GM19372 (cell line): Measurements from ENCODE around the gene SERPINB12.
A peak's percentile ranks its signal among the peaks of the same experiment; 100 is the strongest.

Experiments used
- ATAC-seq: cut with Tn5 transposase; IDR thresholded peaks from one replicate; pipeline ENCODE4 v1.9.1; 2021; ENCODE audit warnings: mild to moderate bottlenecking, low read depth, moderate library complexity; ENCODE audit not compliant: unreplicated experiment

Gene SERPINB12

DNA sequence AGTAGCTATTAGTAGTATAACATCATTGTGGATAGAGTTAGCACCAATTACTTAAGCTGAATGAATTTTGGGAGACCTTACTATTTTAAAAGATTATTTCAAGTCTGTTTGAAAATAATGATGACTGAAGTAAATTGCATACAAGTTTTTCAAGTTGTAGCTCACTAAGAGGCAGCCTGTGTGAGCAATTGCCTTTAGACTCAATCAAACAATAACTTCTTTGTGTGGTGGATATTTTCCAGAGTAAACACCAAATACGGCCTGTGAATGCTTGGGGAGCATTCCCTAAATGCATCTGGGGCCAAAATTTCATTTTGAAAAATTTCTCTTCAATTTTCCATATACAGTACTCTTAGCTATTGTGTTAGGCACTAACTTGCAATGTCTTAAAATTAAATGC is 7.9 kb downstream of the SERPINB12 start:
- no peak for ATAC-seq

DNA sequence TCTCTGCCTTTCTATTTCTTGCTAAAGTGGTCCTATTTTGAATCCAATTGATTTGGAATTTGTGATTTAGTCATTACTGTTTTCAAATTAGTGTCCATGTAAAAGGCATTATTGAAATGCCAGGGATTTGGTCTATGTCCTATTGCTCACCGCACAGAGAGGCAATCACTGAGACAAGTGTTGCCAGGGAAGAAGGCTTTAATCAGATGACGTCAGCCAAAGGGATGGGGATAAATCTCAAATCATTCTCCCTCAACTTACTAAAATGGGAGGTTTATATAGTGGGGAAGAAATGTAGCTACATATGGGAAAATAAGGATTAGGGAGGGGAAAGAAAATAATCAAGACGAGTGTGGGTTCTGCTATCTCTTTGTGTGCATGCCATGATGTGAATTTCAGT is 9.6 kb downstream of the SERPINB12 start:
- ATAC-seq = no peak

DNA sequence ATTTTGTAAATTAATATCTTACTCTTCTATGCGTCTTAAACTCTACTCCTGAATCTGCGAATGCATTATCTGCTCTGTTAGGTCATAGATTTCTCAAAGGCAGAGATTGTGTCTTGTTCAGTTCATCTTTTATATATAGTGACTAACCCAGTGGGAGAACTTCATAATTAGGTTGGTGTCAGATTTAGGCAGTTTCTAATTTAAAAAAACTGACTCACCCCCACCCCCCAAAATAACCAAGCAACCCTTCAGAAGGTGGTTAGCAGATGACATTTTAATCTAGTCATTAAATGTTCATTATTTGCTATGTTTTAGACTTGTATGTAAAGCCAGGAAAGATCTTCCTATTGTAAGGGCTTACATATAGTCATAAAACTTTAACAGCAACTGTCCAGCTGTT is 10.4 kb downstream of the SERPINB12 start:
- ATAC-seq = no peak

DNA sequence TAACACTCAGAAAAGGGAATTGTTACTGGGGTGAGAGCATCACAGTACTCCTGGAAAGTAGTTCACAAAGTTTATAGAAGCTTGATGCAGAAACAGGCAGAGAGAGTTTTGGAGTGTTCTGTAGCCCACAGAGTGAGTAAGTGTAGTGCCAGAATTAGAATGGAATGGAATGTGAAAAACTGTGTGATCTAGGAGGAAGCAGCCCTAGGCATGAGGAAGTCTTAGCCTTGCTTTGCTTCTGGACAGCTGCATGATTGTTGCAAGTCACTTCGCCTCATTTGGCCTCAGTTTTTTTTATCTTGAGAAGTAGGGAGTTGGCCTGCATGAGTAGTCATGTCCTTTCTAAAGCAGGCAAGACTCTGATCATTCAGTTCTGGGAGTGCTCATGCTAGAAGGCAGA is 10.9 kb downstream of the SERPINB12 start:
- no peak for ATAC-seq

DNA sequence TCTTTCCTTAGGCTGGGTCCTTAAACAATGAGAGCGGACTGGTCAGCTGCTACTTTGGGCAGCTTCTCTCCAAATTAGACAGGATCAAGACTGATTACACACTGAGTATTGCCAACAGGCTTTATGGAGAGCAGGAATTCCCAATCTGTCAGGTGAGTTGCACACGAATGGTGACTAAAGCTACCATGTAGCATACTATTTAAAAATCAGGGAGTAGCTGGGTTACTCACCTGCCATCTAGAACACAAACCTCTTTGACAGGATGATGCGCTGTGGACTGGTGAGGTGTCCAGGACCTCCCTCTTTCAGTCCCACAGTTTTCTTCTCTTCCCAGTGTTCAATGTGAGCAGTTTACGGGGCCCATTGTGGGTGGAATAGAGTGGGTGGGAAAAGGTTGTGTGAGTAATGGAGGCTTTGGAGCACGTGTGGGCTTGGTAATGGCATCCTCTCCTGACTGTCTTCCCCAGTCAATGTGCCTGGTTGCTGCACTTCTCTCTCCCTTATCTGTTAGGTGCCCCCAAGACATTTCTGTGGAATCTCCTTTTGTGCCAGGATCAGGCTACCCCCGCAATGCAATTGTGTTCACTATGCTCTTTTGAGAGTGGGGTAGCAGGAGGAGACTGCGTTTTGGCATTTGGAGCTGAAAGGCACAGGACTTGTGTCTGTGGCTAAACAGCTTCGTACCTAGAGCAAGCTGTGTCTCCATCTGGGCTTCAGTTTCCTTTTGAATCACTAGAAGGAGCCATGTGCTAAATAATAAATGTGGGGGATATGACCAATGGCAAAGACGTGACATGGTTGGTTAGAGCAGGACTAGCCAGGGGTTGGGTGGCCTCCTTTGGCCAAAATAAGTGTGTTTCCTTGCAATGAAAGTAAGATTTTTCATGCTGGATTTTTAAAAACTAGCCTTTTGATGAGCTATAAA is 17.7 kb downstream of the SERPINB12 start:
- no peak for ATAC-seq

DNA sequence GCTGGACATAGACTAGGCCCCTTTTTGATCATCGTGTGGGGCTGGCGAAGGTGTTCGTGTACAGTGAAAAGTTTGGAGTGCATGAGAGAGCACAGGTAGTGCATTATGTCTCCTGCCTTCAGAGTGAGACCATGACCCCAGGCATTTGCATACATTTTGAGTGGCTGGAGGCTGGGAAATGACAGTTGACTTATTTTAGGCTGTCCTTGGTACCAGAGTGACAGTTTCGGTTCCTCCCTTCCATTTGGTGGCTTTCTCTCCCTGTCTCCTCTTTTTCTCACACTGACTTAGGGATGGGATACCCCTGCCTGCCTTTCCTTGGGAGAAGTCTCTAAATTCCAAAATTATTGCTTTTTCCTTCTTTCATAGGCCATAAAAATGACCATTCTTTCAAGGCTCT is 20.1 kb downstream of the SERPINB12 start:
- ATAC-seq = peak; percentile 64

DNA sequence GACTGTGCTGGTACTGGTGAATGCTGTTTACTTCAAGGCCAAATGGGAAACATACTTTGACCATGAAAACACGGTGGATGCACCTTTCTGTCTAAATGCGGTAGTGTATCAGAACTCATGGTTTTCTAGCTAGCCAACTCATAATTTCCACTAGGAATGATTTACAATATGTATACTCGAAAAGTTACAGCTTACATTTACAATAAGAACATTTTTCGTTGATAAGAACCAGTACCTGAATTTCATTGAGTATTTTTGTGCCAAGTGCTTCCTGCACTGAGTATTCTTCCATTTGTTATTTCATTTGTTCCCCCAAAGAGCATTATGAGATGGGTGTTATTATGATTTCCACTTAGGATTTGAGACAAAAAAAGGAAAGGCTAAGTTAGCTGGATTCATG is 21.9 kb downstream of the SERPINB12 start:
- no peak for ATAC-seq

DNA sequence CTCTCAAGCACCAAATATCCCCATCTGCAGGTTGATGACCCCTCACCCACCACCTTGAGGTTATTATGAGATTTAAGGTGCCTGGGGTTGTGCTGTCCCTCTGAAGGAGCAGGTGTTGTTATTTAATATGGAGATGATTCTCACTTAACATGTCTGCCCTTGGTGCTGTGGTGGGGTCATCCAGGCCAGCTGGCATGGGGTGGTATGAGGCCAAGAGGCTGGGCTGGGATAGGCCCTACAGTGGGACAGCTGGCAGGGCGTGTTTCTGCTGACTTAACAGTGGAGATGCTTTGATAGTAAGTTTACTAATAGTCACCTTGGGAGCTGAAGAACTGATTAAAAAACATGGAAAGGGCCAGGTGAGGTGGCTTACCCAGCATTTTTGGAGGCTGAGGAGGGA is 22.4 kb downstream of the SERPINB12 start:
- ATAC-seq = no peak

DNA sequence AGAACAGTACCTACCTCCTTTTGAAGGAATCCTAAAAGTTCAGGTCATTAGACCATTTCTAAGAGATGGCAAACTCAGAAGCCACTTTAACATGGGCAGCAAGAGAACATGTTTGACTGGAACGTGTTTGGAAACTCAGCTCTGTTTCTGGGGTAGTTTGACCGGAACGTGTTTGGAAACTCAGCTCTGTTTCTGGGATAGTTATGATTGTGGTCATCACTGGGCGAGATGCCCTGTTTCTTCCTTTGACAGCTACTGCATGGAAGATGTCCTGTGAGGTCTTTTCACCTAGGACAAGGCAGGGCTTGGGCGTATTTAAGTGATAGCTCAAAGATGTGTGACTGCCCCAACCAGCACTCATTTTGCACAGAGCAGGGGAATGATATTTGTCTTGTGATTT is 25.1 kb downstream of the SERPINB12 start:
- ATAC-seq = no peak

DNA sequence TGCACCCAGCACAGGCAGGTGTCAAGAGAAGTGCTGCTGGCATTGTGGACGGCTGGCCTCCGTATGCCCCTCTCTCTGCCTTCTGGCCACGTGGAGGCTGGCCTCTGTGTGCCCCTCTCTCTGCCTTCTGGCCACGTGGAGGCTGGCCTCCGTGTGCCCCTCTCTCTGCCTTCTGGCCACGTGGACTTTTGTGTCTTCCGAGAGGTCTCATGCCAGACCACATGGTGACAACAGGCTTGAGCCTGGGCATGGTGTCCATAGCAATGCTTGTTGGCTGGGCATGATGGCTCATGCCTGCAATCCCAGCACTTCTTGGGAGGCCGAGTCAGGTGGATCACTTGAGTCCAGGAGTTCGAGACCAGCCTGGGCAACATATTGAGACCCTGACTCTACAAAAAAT is 25.7 kb downstream of the SERPINB12 start:
- no peak for ATAC-seq

DNA sequence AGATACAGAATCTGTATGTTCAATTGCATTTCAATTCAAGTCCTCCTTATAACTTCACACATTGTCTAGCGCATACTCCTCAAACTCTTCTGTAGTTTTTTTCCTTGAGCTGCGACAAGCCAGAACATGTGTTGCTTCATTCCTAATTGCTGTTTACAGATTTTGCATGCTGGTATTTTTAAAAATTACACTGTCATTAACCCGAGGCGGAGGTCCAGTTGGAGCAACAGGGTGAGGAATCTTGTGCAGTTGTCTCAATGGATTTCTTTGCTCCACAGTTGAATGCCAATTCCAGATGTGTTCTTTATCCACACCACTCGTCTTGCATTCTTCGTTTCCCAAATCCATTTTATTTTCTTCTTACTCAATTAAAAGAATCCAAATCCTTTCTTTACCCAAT is 28.6 kb downstream of the SERPINB12 start:
- no peak for ATAC-seq

DNA sequence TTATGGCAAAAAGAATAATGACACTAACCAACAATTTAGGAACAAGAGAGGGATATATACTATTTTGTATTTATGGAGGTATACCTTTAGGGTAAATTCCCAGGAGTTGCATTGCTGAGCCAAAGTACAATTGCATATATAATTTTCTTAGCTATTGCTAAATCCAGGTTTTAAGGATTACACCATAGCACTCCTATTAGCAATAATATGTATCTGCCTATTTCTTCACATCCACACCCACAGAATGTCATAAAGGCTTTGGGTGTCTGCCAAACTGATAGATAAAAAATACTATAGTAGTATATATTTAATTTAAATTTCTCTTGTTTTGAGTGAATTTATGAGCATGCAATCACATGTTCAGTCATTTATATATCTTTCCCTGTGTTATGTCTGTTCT is 33.5 kb downstream of the SERPINB12 start:
- ATAC-seq = no peak

DNA sequence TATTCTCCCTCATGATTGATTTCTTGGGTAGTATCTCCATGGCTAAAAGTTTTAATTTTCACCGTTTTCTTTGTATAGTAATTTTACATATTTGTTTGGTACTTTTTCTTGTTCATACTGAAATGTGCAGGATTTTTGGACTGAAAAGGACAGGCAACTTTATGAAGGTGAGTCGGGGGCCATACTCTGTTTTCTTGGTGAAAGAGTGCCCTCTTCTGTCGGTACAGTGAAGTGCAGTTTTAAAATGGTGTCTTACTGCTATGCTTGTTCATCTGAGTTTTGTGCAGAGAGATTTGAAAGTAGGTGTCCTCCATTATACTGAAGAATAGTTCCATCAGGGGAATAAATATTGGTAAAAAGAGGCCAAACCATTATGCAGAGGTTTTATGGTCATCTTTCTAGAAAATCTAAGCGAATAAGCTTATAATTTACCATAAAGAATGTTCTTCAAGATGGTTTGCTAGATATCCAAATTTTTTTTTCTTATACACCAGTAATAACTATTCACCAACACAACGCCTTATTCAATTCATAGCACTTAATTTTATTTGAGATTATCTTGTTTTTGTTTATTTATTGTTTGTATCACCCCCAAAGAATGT is 36.3 kb downstream of the SERPINB12 start:
- peak; percentile 61 for ATAC-seq

DNA sequence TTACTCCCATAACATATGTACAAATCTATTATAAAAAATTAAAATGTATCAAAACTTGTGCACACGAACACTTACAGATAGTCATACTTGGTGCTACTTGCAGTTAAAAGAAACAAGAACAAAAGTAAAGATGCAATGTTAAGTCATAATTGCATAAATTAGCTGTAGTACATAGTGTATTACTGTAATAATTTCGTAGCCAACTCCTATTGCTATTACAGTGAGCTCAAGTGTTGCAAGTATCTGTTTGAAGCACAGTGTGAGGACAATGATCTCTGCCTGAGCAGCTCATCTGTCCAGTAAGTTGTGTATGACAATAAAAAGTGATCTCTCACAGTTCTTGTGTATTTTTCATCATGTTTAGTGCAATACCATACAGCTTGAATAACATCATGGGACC is 37.4 kb downstream of the SERPINB12 start:
- ATAC-seq = no peak

DNA sequence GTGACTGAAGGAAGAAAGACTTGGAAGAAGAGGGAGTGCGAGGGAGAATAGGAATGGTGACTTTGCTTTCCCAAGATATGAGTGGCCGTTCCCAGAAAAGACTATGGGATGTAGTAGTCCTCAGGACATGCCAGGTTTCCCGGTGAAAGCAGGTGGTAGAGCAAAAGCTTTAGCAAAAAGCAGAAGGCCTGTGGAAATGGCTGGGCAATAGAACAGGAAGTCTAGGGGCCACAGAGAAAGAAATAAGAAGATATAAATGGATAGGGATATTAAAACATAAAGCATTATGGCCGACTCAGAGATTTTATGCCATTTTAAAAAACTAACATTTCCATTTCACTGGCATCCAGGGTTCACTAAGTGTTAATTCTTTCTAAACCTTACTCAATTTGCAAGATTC is 43.8 kb downstream of the SERPINB12 start:
- no peak for ATAC-seq

DNA sequence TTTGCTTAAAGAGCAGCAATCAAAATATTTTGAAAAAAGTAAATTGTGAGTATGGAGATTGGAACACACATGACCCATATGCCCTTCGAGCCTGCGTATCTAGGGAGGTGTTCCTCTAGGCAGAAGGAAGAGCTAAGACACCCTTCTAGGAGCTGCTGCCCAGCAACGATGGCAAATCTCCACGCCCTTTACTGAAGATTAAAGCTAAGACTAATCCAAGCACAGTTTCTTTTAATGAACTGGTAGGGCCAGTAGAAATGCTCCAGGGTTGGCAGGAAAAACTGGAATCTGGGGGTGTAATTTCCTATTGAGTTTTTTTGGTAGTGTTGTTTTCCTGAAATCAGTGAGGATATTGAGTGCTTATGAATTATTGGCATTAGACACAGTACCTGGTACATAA is 44.3 kb downstream of the SERPINB12 start:
- no peak for ATAC-seq

DNA sequence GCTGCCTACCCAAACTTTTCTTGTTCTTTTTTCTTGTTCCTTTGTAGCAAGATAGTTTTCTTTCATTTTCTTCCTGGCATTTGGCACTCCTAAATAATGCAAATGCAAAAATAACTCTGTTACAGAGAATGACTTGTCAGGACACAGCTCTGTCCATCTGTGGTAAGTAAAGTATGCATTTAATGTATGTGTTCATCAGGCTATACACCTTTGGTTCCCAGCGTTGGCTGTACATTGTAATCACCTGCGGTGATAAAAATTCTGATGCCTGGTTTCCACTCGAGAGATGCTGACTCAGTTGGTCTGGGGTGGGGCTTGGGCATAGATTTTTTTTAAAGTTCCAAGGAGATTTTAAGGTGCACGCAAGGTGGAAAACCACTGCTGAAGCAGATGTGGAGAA is 44.8 kb downstream of the SERPINB12 start, which contains the start of gene SERPINB13:
Gene SERPINB13, plus strand, starts transcription at position 378 of the 400 bp plus-strand sequence. CDS start 1,325 bp downstream, outside the sequence.
- ATAC-seq = no peak

DNA sequence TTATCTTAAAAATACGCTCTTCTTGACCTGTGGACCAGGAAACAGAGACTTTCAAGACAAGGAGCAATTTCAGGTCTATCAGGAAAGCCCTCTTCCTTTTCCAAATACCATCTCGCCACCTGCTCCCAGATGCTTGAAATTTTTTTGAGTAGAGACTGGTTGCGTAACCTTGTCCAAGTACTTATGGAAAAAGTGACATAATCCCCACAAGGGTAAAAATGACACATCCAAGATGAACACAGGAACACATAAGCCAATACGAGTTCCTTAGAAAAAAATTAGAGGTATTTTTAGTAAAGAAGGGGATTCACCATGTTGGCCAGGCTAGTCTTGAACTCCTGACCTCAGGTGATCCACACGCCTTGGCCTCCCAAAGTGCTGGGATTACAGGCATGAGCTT is 46.7 kb downstream of the SERPINB12 start:
- ATAC-seq = no peak

DNA sequence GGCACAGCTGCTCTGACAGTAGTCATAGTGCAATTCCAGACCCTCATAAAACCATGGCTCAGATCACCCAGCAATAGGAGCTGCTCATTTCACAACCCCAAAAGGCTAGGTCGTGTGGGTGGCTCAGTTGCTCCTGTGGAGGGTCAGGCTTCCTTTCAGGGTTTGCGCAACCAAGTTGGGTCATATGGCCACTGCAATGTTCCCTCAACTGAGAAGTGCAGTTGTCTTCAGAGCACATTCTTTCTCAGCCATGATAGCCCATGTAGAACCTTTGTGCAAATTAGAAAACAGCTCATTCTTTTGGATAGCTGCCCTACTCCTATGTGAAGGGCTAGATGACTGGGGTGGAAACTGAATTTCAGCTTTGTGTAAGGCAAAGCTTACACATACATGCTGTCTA is 48.2 kb downstream of the SERPINB12 start:
- no peak for ATAC-seq

DNA sequence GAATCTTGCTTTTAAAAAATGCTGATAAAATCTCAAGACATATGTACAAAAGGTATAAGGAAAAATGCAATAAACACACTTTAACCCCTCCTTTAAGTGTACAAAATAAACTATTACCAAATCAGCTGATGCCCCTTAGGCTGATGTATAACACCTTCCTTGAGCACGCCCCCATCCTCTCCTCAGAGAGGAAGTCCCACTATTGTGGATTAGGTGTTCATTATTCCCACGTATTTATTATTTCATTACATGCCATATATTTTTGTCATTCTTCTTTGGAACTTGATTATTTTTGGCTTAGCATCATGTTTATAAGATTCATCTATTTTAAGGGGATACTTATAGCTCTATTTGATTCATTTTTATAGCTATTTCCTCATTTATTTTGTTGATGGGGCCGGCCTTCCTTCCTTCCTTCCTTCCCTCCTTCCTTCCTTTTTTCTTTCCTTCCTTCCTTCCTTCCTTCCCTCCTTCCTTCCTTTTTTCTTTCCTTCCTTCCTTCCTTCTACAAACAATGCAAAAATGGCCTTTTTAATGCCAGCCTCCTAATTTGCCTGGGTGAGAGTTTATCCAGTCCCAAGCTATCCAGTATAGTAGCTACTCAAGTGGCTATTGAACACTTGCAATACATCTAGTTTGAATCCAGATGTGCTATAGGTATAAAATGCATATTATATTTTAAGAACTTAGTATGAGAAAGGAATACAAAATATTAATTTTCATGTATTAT is 49.0 kb downstream of the SERPINB12 start:
- no peak for ATAC-seq

DNA sequence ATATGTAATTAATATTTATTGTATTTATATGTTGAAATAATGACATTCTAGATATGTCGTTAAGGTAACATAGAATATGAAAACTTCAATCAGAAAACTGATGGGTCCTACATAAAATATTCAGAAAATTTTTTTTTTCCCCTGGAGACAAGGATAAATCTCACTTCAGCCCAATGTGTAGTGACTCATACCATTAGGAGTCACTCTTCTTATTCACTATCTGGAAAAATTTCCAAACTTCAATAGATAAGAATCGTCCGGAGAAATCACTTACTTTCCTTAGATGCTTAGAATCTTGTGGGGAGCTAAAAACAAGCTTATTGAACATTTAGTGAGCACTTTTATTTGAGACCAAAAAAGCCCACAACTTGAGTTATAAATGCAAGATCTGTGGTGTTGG is 49.6 kb downstream of the SERPINB12 start:
- no peak for ATAC-seq
